ENCODE data around the gene SOX2. TPM values are rescaled to one million over a fixed set of nuclear protein-coding genes. Genes with fewer than 3 reads are reported as not detected.

SOX2 gene
- total RNA-seq, 1 experiment from 2014 or later, result 0.39 TPM

DNA sequence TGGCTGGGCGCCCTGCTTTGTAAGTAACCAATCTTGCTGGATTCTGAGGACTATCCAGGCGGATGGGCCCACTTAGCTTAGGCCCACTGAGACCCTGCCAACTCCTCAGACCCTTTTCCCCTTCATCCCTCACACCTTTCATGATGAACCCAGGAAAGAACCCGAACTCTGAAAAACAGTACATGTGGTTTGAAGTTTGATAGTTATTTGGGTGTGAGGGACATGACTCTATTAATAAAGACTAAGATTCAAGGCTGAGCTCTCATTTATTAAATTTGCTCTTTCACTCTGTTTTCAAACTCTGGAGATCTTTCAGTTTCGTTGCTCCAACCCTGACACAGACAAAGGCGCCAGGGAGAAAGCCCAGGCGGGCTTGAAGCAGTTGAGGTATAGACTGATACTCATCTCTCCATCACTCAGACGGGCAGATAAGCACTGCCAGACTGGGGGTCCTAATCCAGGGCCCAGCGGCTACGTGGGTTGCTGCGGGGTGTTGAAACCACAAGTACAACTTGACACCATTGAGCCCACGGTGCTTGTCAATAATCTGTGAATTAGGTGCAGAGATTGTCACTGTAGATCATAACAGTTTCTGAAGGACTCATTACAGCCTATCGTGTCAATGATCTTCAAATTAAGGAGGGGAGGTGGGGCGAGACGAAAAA is 7.2 kb upstream of the SOX2 start:
- BruUV-seq (replicated peaks), result no TSS peak
- H3K4me1 ChIP-seq (ENCODE audit: control insufficient read depth, insufficient read depth, low read length), result peaks cover 15% of the 10 kb centered on the region
- ChIA-PET POLR2A (no interaction called here), CTCF (no interaction called here)
- no peak for DNase-seq (ENCODE audit: low read depth, low spot score)
- TF ChIP-seq SIN3A (IDR thresholded peaks at IDR 0.05; ENCODE audit: borderline replicate concordance, insufficient read depth, low read depth, low read length) (no peak), POLR2AphosphoS5 (IDR thresholded peaks at IDR 0.05; ENCODE audit: low read depth, low read length) (no peak)
- TF ChIP-seq, protein P1, sequence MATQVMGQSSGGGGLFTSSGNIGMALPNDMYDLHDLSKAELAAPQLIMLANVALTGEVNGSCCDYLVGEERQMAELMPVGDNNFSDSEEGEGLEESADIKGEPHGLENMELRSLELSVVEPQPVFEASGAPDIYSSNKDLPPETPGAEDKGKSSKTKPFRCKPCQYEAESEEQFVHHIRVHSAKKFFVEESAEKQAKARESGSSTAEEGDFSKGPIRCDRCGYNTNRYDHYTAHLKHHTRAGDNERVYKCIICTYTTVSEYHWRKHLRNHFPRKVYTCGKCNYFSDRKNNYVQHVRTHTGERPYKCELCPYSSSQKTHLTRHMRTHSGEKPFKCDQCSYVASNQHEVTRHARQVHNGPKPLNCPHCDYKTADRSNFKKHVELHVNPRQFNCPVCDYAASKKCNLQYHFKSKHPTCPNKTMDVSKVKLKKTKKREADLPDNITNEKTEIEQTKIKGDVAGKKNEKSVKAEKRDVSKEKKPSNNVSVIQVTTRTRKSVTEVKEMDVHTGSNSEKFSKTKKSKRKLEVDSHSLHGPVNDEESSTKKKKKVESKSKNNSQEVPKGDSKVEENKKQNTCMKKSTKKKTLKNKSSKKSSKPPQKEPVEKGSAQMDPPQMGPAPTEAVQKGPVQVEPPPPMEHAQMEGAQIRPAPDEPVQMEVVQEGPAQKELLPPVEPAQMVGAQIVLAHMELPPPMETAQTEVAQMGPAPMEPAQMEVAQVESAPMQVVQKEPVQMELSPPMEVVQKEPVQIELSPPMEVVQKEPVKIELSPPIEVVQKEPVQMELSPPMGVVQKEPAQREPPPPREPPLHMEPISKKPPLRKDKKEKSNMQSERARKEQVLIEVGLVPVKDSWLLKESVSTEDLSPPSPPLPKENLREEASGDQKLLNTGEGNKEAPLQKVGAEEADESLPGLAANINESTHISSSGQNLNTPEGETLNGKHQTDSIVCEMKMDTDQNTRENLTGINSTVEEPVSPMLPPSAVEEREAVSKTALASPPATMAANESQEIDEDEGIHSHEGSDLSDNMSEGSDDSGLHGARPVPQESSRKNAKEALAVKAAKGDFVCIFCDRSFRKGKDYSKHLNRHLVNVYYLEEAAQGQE (IDR thresholded peaks at IDR 0.05; ENCODE audit: insufficient read depth in 1 of 2, low read depth in 2 of 2, low read length in 1 of 2), result no peak
- H3K36me3 ChIP-seq (ENCODE audit: control insufficient read depth, insufficient read depth, low read length), result peaks cover 4% of the 10 kb centered on the region; the same call in 1 of the 2 replicates
- H3K9me3 ChIP-seq (ENCODE audit: control insufficient read depth, insufficient read depth, low read depth, low read length), result no peaks in the 10 kb centered on the region
- H3K4me3 ChIP-seq (ENCODE audit: low read depth in 2 of 2, low read length in 2 of 2), result no peak overlapping the region
- H3K27me3 ChIP-seq (ENCODE audit: control insufficient read depth, insufficient read depth, low read length), result peaks cover 54% of the 10 kb centered on the region
- H3K27ac ChIP-seq (ENCODE audit: low read length), result no peak overlapping the region
- intact Hi-C loops (cut with micrococcal nuclease; ENCODE audit: unreplicated experiment), result loop anchor here (10.0 kb wide), 2 partner anchors 190 to 900 kb away; no protein-coding TSS in a partner anchor
- in situ Hi-C loops (cut with HindIII; ENCODE audit: low pct_unique_long_range_greater_than_20kb, low sequenced_read_pairs), result no loop called here
- ATAC-seq, result no peak

- Histone ChIP-seq H3K27me3 (ENCODE audit: control insufficient read depth, insufficient read depth, low read length) (peaks cover 53% of the 10 kb centered on the region), H3K27ac (ENCODE audit: low read length) (no peak overlapping the region), H3K4me3 (ENCODE audit: low read depth in 2 of 2, low read length in 2 of 2) (no peak overlapping the region), H3K36me3 (ENCODE audit: control insufficient read depth, insufficient read depth, low read length) (peaks cover 4% of the 10 kb centered on the region; the same call in 1 of the 2 replicates), H3K9me3 (ENCODE audit: control insufficient read depth, insufficient read depth, low read depth, low read length) (no peaks in the 10 kb centered on the region), H3K4me1 (ENCODE audit: control insufficient read depth, insufficient read depth, low read length) (peaks cover 18% of the 10 kb centered on the region)
- CTCF ChIA-PET, result no interaction called here
- no peak for DNase-seq (ENCODE audit: low read depth, low spot score)
- POLR2A ChIA-PET, result no interaction called here
- intact Hi-C loops (cut with micrococcal nuclease; ENCODE audit: unreplicated experiment) (loop anchor here (10.0 kb wide), 2 partner anchors 190 to 900 kb away; no protein-coding TSS in a partner anchor), in situ Hi-C loops (cut with HindIII; ENCODE audit: low pct_unique_long_range_greater_than_20kb, low sequenced_read_pairs) (no loop called here)
- ATAC-seq, result no peak
- TF ChIP-seq POLR2AphosphoS5 (IDR thresholded peaks at IDR 0.05; ENCODE audit: low read depth, low read length), result no peak
- BruUV-seq (replicated peaks), result no TSS peak
Measured at GRCh38 chr3:181705086-181705480, 6.6 kb upstream of the SOX2 start.

DNA sequence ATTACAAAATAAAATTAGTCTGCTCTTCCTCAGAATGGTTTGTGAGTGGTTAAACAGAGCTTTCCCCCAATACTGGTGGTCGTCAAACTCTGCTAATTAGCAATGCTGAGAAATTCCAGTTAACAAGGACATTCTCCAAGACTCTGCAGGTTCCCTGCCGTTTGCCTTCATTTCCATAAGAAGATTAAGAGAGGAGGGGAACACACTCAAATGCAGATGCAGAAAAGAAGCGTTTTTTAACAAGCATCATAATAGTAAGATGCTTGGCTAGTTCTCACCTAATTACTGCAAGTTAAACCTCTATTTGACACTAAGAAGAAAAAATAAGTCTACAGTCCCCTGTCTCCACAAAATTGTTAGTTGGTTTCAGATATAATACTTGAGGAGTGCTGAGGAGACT is 3.7 kb upstream of the SOX2 start:
- H3K4me1 ChIP-seq (ENCODE audit: control insufficient read depth, insufficient read depth, low read length), result peaks cover 4% of the 10 kb centered on the region
- H3K9me3 ChIP-seq (ENCODE audit: control insufficient read depth, insufficient read depth, low read depth, low read length), result no peaks in the 10 kb centered on the region
- in situ Hi-C loops (cut with HindIII; ENCODE audit: low pct_unique_long_range_greater_than_20kb, low sequenced_read_pairs) (no loop called here), intact Hi-C loops (cut with micrococcal nuclease; ENCODE audit: unreplicated experiment) (loop anchor here (2.0 to 10.0 kb wide), 3 partner anchors 187 to 909 kb away; no protein-coding TSS in a partner anchor)
- H3K36me3 ChIP-seq (ENCODE audit: control insufficient read depth, insufficient read depth, low read length), result peaks cover 2% of the 10 kb centered on the region; the same call in 1 of the 2 replicates
- H3K4me3 ChIP-seq (ENCODE audit: low read depth in 2 of 2, low read length in 2 of 2), result no peak overlapping the region
- ChIA-PET POLR2A (no interaction called here), CTCF (no interaction called here)
- no peak overlapping the region for H3K27ac ChIP-seq (ENCODE audit: low read length)
- BruUV-seq (replicated peaks), result no TSS peak
- DNase-seq (ENCODE audit: low read depth, low spot score) (no peak), ATAC-seq (no peak)
- H3K27me3 ChIP-seq (ENCODE audit: control insufficient read depth, insufficient read depth, low read length), result peaks cover 45% of the 10 kb centered on the region
- TF ChIP-seq CTCF (IDR thresholded peaks at IDR 0.05), result no peak
